Measurements from ENCODE around the gene LOXHD1. TPM values are rescaled to one million over a fixed set of nuclear protein-coding genes. Genes with fewer than 3 reads are reported as not detected.

LOXHD1 gene
- total and polyA plus RNA-seq, 10 of the 15 experiments (the other 5 are each of a cell fraction or from before 2014, with no cell fraction given) = not detected

DNA sequence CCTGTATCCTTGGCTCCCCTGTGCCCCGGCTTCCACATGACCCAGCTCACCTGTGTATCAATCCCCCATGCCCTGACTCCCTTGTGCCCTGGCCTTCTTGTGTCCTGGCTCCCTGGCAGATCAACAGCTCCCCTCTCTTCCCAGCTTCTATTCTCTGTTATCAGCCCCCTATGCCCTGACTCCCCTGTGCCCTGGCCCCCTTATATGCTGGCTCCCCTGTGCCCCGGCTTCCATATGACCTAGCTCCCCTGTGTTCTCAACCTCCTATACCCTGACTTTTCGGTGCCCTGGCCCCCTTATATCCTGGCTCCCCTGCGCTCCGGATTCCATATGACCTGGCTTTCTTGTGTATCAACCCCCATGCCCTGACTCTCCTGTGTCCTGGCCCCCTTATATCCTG, 209.2 kb downstream of the LOXHD1 start:
- Histone ChIP-seq H3K4me3 (no peak overlapping the region), H3K4me1 (ENCODE audit: control insufficient read depth, insufficient read depth, low read length) (no peaks in the 10 kb centered on the region), H3K79me2 (ENCODE audit: control insufficient read depth, insufficient read depth, low read length) (no peaks in the 10 kb centered on the region), H3K4me2 (ENCODE audit: control insufficient read depth, insufficient read depth) (no peak overlapping the region), H3K36me3 (ENCODE audit: control insufficient read depth in 2 of 2, insufficient read depth in 2 of 2, low read length in 1 of 2) (no peaks in the 10 kb centered on the region), H3K9me3 (replicated peaks; ENCODE audit: control insufficient read depth, insufficient read depth, low read length) (no peaks in the 10 kb centered on the region; the same call in 2 of the 3 replicates), H3K9ac (ENCODE audit: control insufficient read depth, insufficient read depth, low read length) (no peak overlapping the region), H3K27ac (ENCODE audit: control insufficient read depth, insufficient read depth) (no peak overlapping the region), H3K27me3 (replicated peaks in 1 of 2; ENCODE audit: control insufficient read depth in 2 of 2, insufficient read depth in 2 of 2, low read length in 1 of 2) (peaks cover 0 to 3% of the 10 kb centered on the region in 2 experiments; a peak in 1 of 4 replicates), H2AFZ (ENCODE audit: control insufficient read depth, low read depth, low read length) (no peak overlapping the region), H4K20me1 (ENCODE audit: control insufficient read depth, insufficient read depth) (no peaks in the 10 kb centered on the region)
- ATAC-seq (no peak), FAIRE-seq (no peak), DNase-seq (ENCODE audit: low read depth, low spot score) (no peak)
- TF ChIP-seq ASH2L (IDR thresholded peaks at IDR 0.05; ENCODE audit: borderline replicate concordance, low read depth) = no peak
- TF ChIP-seq, protein P1, sequence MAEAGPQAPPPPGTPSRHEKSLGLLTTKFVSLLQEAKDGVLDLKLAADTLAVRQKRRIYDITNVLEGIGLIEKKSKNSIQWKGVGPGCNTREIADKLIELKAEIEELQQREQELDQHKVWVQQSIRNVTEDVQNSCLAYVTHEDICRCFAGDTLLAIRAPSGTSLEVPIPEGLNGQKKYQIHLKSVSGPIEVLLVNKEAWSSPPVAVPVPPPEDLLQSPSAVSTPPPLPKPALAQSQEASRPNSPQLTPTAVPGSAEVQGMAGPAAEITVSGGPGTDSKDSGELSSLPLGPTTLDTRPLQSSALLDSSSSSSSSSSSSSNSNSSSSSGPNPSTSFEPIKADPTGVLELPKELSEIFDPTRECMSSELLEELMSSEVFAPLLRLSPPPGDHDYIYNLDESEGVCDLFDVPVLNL (IDR thresholded peaks at IDR 0.05; ENCODE audit: low read depth, low read length) = no peak
- no peak for TF ChIP-seq TCF3 (IDR thresholded peaks at IDR 0.05; ENCODE audit: borderline replicate concordance, insufficient read depth, low read depth, low read length)
- TF ChIP-seq CHD2 (IDR thresholded peaks at IDR 0.05; ENCODE audit: borderline replicate concordance, low read depth, low read length) = no peak
- no peak for TF ChIP-seq ELK1 (IDR thresholded peaks at IDR 0.05; ENCODE audit: low read depth, low read length)
- in situ Hi-C loops (cut with MboI) (no loop called here), intact Hi-C loops (cut with micrococcal nuclease; ENCODE audit: unreplicated experiment) (no loop called here)
- ChIA-PET CTCF (interaction anchor here (0.6 kb wide), 1 partner anchor 210 kb away, joined by 3 read pairs; no protein-coding TSS in a partner anchor), SMC1A (ENCODE audit: uncharacterized antibody, unreplicated experiment) (no interaction called here), RAD21 (ENCODE audit: unreplicated experiment) (interaction anchor here (1.5 kb wide), 1 partner anchor 13 kb away, joined by 3 read pairs; no protein-coding TSS in a partner anchor), POLR2A (no interaction called here)
- no TSS peak for BruUV-seq (replicated peaks)
- WGBS (ENCODE audit: insufficient coverage, insufficient replicate concordance, low lambda C conversion rate, missing lambda C conversion rate) = 31% methylated on average over 5 of the region's 5 CpGs

All from GM12878 (cell line).